Colon (tissue), 2 donors: ENCODE data around the gene URM1.
"Not testable (repeated sequence)": the region's sequence is repeated elsewhere in the genome, so short reads cannot be mapped to it uniquely, and the experiment has no call there.

Source experiments
- FAIRE-seq: peaks from 2 replicates; lab custom pipeline; 2012; peaks lifted over from hg19 to GRCh38; lab: Jason Lieb, UNC
- donor health status: control.
- donor health status: control.

URM1 gene

GRCh38 chr9:128409450-128409849 is 38.3 kb downstream of the URM1 start:
- FAIRE-seq = no peak

GRCh38 chr9:128409978-128410377 is 38.8 kb downstream of the URM1 start:
- FAIRE-seq = no peak

- no peak for FAIRE-seq
Measured at GRCh38 chr9:128411364-128412119, 40.4 kb downstream of the URM1 start.

GRCh38 chr9:128412120-128412790 is 41.1 kb downstream of the URM1 start:
- no peak for FAIRE-seq

GRCh38 chr9:128413728-128414127 is 42.6 kb downstream of the URM1 start:
- FAIRE-seq = not testable (repeated sequence)

- FAIRE-seq = no peak
Measured at GRCh38 chr9:128414461-128414860, 43.3 kb downstream of the URM1 start.

- no peak for FAIRE-seq
Measured at GRCh38 chr9:128415281-128415680, 44.1 kb downstream of the URM1 start.

- no peak for FAIRE-seq
Measured at GRCh38 chr9:128416014-128416413, 44.8 kb downstream of the URM1 start.

- no peak for FAIRE-seq
Measured at GRCh38 chr9:128416432-128417019, 45.4 kb downstream of the URM1 start.

GRCh38 chr9:128419061-128419925 is 48.1 kb downstream of the URM1 start:
- no peak for FAIRE-seq

- no peak for FAIRE-seq
Measured at GRCh38 chr9:128420060-128420650, 49.0 kb downstream of the URM1 start.

- no peak for FAIRE-seq
Measured at GRCh38 chr9:128420651-128421481, 49.7 kb downstream of the URM1 start, which contains the start of gene CERCAM. TSS of gene CERCAM (plus strand) at chr9:128420857. CDS start at chr9:128420878, 21 bp downstream.

GRCh38 chr9:128421482-128421996 is 50.4 kb downstream of the URM1 start:
- no peak for FAIRE-seq

GRCh38 chr9:128422022-128422782 is 51.0 kb downstream of the URM1 start:
- not testable (repeated sequence) for FAIRE-seq

GRCh38 chr9:128422783-128423150 is 51.6 kb downstream of the URM1 start:
- no peak for FAIRE-seq

GRCh38 chr9:128423356-128423755 is 52.2 kb downstream of the URM1 start:
- not testable (repeated sequence) for FAIRE-seq

GRCh38 chr9:128424268-128424780 is 53.1 kb downstream of the URM1 start:
- FAIRE-seq = no peak

GRCh38 chr9:128428644-128429512 is 57.7 kb downstream of the URM1 start:
- no peak for FAIRE-seq
